Calu3 (cell line): Measurements from ENCODE around the gene SLC7A1. TPM values are rescaled to one million over a fixed set of nuclear protein-coding genes. Genes with fewer than 3 reads are reported as not detected.

Experiments
- BruUV-seq: library from RNA; stranded (reverse); fragments of 400-500 nt; replicated peaks from 2 replicates; lab custom pipeline; 2021; lab: Mats Ljungman, UMichigan
- CTCF ChIA-PET: fragments of 300-600 bp; sonication (Branson Sonifier 250); formaldehyde crosslinking; loops from one replicate; lab custom pipeline; 2022; ENCODE audit warnings: antibody characterized with exemption; lab: Charles Lee
- DNase-seq: peaks from one replicate; pipeline ENCODE4 v3.0.0; 2022
- H3K27ac Mint-ChIP-seq: one replicate; pipeline ENCODE4 v1.8.0; 2022; ENCODE audit warnings: mixed read lengths; ENCODE audit not compliant: unreplicated experiment
- H3K27me3 Mint-ChIP-seq: one replicate; pipeline ENCODE4 v1.8.0; 2022; ENCODE audit warnings: mixed read lengths; ENCODE audit not compliant: unreplicated experiment
- H3K36me3 Mint-ChIP-seq: one replicate; pipeline ENCODE4 v1.8.0; 2022; ENCODE audit warnings: mild to moderate bottlenecking, moderate library complexity, mixed read lengths; ENCODE audit not compliant: insufficient read depth, unreplicated experiment
- H3K4me1 Mint-ChIP-seq: one replicate; pipeline ENCODE4 v1.8.0; 2022; ENCODE audit warnings: mild to moderate bottlenecking, low read depth, mixed read lengths; ENCODE audit not compliant: unreplicated experiment
- H3K4me3 Mint-ChIP-seq: one replicate; pipeline ENCODE4 v1.8.0; 2022; ENCODE audit warnings: mild to moderate bottlenecking, low read depth, moderate library complexity, mixed read lengths; ENCODE audit not compliant: unreplicated experiment
- H3K9me3 Mint-ChIP-seq: one replicate; pipeline ENCODE4 v1.8.0; 2022; ENCODE audit warnings: low read depth, mixed read lengths; ENCODE audit not compliant: unreplicated experiment
- CTCF ChIP-seq: fragments of 200-600 bp; IDR thresholded peaks from one replicate; pipeline ENCODE4 v1.8.0; 2022; ENCODE audit warnings: antibody characterized with exemption; ENCODE audit not compliant: unreplicated experiment
- intact Hi-C: fragments of 100-400 bp; cut with micrococcal nuclease; formaldehyde crosslinking; loops from one replicate; pipeline ENCODE4 v1.10.0; 2022; ENCODE audit not compliant: unreplicated experiment
- total RNA-seq: library from RNA; stranded (reverse); gene quantifications from 2 replicates; pipeline ENCODE4 v1.2.3, GENCODE V29; 2022

SLC7A1 gene
- total RNA-seq, 1 experiment from 2014 or later, result 86.6 TPM

GRCh38 chr13:29516012-29516411 is 79.5 kb downstream of the SLC7A1 start:
- DNase-seq, result no peak
- Mint-ChIP-seq H3K4me3 (no peak overlapping the region), H3K27me3 (no peaks in the 10 kb centered on the region), H3K36me3 (peaks cover 44% of the 10 kb centered on the region), H3K9me3 (no peaks in the 10 kb centered on the region), H3K27ac (no peak overlapping the region), H3K4me1 (no peaks in the 10 kb centered on the region)
- intact Hi-C loops, result no loop called here
- TF ChIP-seq CTCF, result no peak
- CTCF ChIA-PET, result no interaction called here
- no TSS peak for BruUV-seq

GRCh38 chr13:29515372-29515771 is 80.1 kb downstream of the SLC7A1 start:
- H3K4me1 Mint-ChIP-seq, result no peaks in the 10 kb centered on the region
- H3K9me3 Mint-ChIP-seq, result no peaks in the 10 kb centered on the region
- no peaks in the 10 kb centered on the region for H3K27me3 Mint-ChIP-seq
- H3K4me3 Mint-ChIP-seq, result no peak overlapping the region
- peaks cover 46% of the 10 kb centered on the region for H3K36me3 Mint-ChIP-seq
- intact Hi-C loops, result no loop called here
- H3K27ac Mint-ChIP-seq, result no peak overlapping the region
- CTCF ChIA-PET, result no interaction called here
- no peak for TF ChIP-seq CTCF
- DNase-seq, result no peak
- no TSS peak for BruUV-seq

- BruUV-seq, result no TSS peak
- no peaks in the 10 kb centered on the region for H3K9me3 Mint-ChIP-seq
- H3K36me3 Mint-ChIP-seq, result peaks cover 45% of the 10 kb centered on the region
- DNase-seq, result no peak
- no peaks in the 10 kb centered on the region for H3K4me1 Mint-ChIP-seq
- CTCF ChIA-PET, result no interaction called here
- H3K27ac Mint-ChIP-seq, result no peak overlapping the region
- no peak for TF ChIP-seq CTCF
- no peak overlapping the region for H3K4me3 Mint-ChIP-seq
- intact Hi-C loops, result no loop called here
- no peaks in the 10 kb centered on the region for H3K27me3 Mint-ChIP-seq
Measured at GRCh38 chr13:29514720-29515310, 80.7 kb downstream of the SLC7A1 start.

- Mint-ChIP-seq H3K4me3 (no peak overlapping the region), H3K27me3 (no peaks in the 10 kb centered on the region), H3K36me3 (peaks cover 44% of the 10 kb centered on the region), H3K9me3 (no peaks in the 10 kb centered on the region), H3K27ac (no peak overlapping the region), H3K4me1 (no peaks in the 10 kb centered on the region)
- TF ChIP-seq CTCF, result no peak
- CTCF ChIA-PET, result no interaction called here
- intact Hi-C loops, result no loop called here
- BruUV-seq, result no TSS peak
- DNase-seq, result no peak
Measured at GRCh38 chr13:29513981-29514719, 81.3 kb downstream of the SLC7A1 start.
